GM12892 (cell line): ENCODE data around the gene UNKL.
"Not testable (repeated sequence)": the region's sequence is repeated elsewhere in the genome, so short reads cannot be mapped to it uniquely, and the experiment has no call there.

Experiments used
- DNase-seq: peaks from one replicate; pipeline ENCODE4 v3.0.0; 2011; ENCODE audit not compliant: insufficient read length
- FAIRE-seq: peaks from 2 replicates; lab custom pipeline; 2011; peaks lifted over from hg19 to GRCh38; lab: Jason Lieb, UNC
- POLR2A ChIP-seq: IDR thresholded peaks from 2 replicates; pipeline ENCODE4 v1.6.1; 2011; ENCODE audit warnings: low read depth, low read length, control low read depth
- POLR2AphosphoS5 ChIP-seq: IDR thresholded peaks from 2 replicates; pipeline ENCODE4 v1.6.1; 2011; ENCODE audit warnings: low read depth, low read length, control low read depth
- TAF1 ChIP-seq: IDR thresholded peaks from 2 replicates; pipeline ENCODE4 v1.6.1; 2011; ENCODE audit warnings: low read depth, mild to moderate bottlenecking, control low read depth, low read length, borderline replicate concordance

The UNKL gene

GRCh38 chr16:1335211-1335971 lies 79.1 kb downstream of the UNKL start:
- no peak for DNase-seq
- TF ChIP-seq POLR2A (no peak), TAF1 (no peak), POLR2AphosphoS5 (no peak)
- no peak for FAIRE-seq

- no peak for FAIRE-seq
- no peak for TF ChIP-seq POLR2AphosphoS5
- no peak for TF ChIP-seq TAF1
- TF ChIP-seq POLR2A, result no peak
- no peak for DNase-seq
Observed at GRCh38 chr16:1334739-1335138, 79.8 kb downstream of the UNKL start.

GRCh38 chr16:1333854-1334700 lies 80.4 kb downstream of the UNKL start:
- TF ChIP-seq POLR2AphosphoS5, result no peak
- DNase-seq, result no peak
- FAIRE-seq, result no peak

- FAIRE-seq, result no peak
- TF ChIP-seq POLR2AphosphoS5 (no peak), TAF1 (no peak), POLR2A (no peak)
- peak; percentile 64 for DNase-seq
Observed at GRCh38 chr16:1333149-1333812, 81.2 kb downstream of the UNKL start, which contains the start of gene BAIAP3. Gene BAIAP3 (plus strand): TSS chr16:1333645. CDS start chr16:1338550, 4,905 bp downstream.

- FAIRE-seq (no peak), DNase-seq (no peak)
- TF ChIP-seq POLR2AphosphoS5 (no peak), POLR2A (no peak), TAF1 (no peak)
Observed at GRCh38 chr16:1332618-1333148, 81.8 kb downstream of the UNKL start.

- DNase-seq (peak; percentile 83), FAIRE-seq (peak; percentile 81)
- TF ChIP-seq POLR2AphosphoS5, result no peak
- no peak for TF ChIP-seq TAF1
- no peak for TF ChIP-seq POLR2A
Observed at GRCh38 chr16:1331712-1332617, 82.5 kb downstream of the UNKL start.

GRCh38 chr16:1330931-1331711 lies 83.4 kb downstream of the UNKL start:
- no peak for DNase-seq
- TF ChIP-seq POLR2AphosphoS5 (no peak), TAF1 (no peak), POLR2A (no peak)
- FAIRE-seq, result no peak

GRCh38 chr16:1330260-1330914 lies 84.1 kb downstream of the UNKL start:
- no peak for FAIRE-seq

GRCh38 chr16:1328961-1329360 lies 85.5 kb downstream of the UNKL start:
- DNase-seq, FAIRE-seq: not testable (repeated sequence)

More at GRCh38 chr16:1330260-1330914, 84.1 kb downstream of the UNKL start:
- TF ChIP-seq TAF1 (no peak), POLR2AphosphoS5 (no peak), POLR2A (no peak)
- DNase-seq, result no peak

- not testable (repeated sequence) for DNase-seq, FAIRE-seq
Observed at GRCh38 chr16:1328136-1328535, 86.4 kb downstream of the UNKL start.
